Neutrophil (primary cell): Measurements from ENCODE around the gene MRS2.

ENCODE experiments used
- H3K27ac ChIP-seq: fragments of 200-600 bp; sonication (generic); 2 replicates; pipeline ENCODE4 v1.5.1; 2016; ENCODE audit warnings: mild to moderate bottlenecking, moderate library complexity
- H3K27me3 ChIP-seq: fragments of 200-600 bp; sonication (generic); 2 replicates; pipeline ENCODE4 v1.6.0; 2016; ENCODE audit warnings: mild to moderate bottlenecking
- H3K36me3 ChIP-seq: fragments of 200-600 bp; sonication (generic); 2 replicates; pipeline ENCODE4 v1.5.1; 2017
- H3K4me1 ChIP-seq, 2 experiments: fragments of 200-600 bp in 1 of 2; sonication (generic) in 1 of 2; 1 replicate in 1 of 2; 2 replicates in 1 of 2; pipeline versions ENCODE4 v1.5.1 to v1.6.1; 2013 to 2016; ENCODE audit warnings: low read depth in 1 of 2, low read length in 1 of 2, mild to moderate bottlenecking in 1 of 2, moderate library complexity in 1 of 2; ENCODE audit not compliant: control insufficient read depth in 1 of 2, insufficient read depth in 1 of 2
- H3K4me3 ChIP-seq, 2 experiments: fragments of 200-600 bp in 1 of 2; sonication (generic) in 1 of 2; 1 replicate in 1 of 2; 2 replicates in 1 of 2; pipeline ENCODE4 v1.5.1; 2013 to 2016; ENCODE audit warnings: low read depth in 1 of 2, low read length in 1 of 2, mild to moderate bottlenecking in 1 of 2, moderate library complexity in 1 of 2
- H3K9me3 ChIP-seq: fragments of 200-600 bp; sonication (generic); 2 replicates; pipeline ENCODE4 v1.5.1; 2016
- CTCF ChIP-seq: fragments of 200-600 bp; sonication (generic); IDR thresholded peaks from 2 replicates; pipeline ENCODE4 v1.5.1; 2016; ENCODE audit warnings: antibody characterized with exemption

MRS2 gene

GRCh38 chr6:24455061-24455460 is 52.3 kb downstream of the MRS2 start:
- H3K4me3 ChIP-seq: no peak overlapping the region
- H3K27me3 ChIP-seq: no peaks in the 10 kb centered on the region
- no peaks in the 10 kb centered on the region for H3K9me3 ChIP-seq
- H3K4me1 ChIP-seq: peaks cover 4 to 8% of the 10 kb centered on the region in 2 experiments
- TF ChIP-seq CTCF: no peak
- no peak overlapping the region for H3K27ac ChIP-seq
- H3K36me3 ChIP-seq: no peaks in the 10 kb centered on the region

- Histone ChIP-seq H3K4me3 (no peak overlapping the region), H3K9me3 (no peaks in the 10 kb centered on the region), H3K36me3 (no peaks in the 10 kb centered on the region), H3K27ac (no peak overlapping the region), H3K4me1 (peaks cover 4 to 8% of the 10 kb centered on the region in 2 experiments), H3K27me3 (no peaks in the 10 kb centered on the region)
- no peak for TF ChIP-seq CTCF
These were observed 55.4 kb downstream of the MRS2 start for GRCh38 chr6:24458134-24458533.

GRCh38 chr6:24458941-24459340 is 56.2 kb downstream of the MRS2 start:
- Histone ChIP-seq H3K36me3 (no peaks in the 10 kb centered on the region), H3K4me3 (no peak overlapping the region), H3K27me3 (no peaks in the 10 kb centered on the region), H3K9me3 (no peaks in the 10 kb centered on the region), H3K27ac (no peak overlapping the region), H3K4me1 (peaks cover 4 to 8% of the 10 kb centered on the region in 2 experiments)
- no peak for TF ChIP-seq CTCF

- Histone ChIP-seq H3K27ac (no peak overlapping the region), H3K4me3 (no peak overlapping the region), H3K27me3 (no peaks in the 10 kb centered on the region), H3K9me3 (no peaks in the 10 kb centered on the region), H3K36me3 (no peaks in the 10 kb centered on the region), H3K4me1 (peaks cover 4 to 8% of the 10 kb centered on the region in 2 experiments)
- TF ChIP-seq CTCF: no peak
These were observed 58.2 kb downstream of the MRS2 start for GRCh38 chr6:24460966-24461365.

- Histone ChIP-seq H3K27me3 (no peaks in the 10 kb centered on the region), H3K4me3 (no peak overlapping the region), H3K27ac (no peak overlapping the region), H3K36me3 (no peaks in the 10 kb centered on the region), H3K4me1 (no peaks in the 10 kb centered on the region), H3K9me3 (no peaks in the 10 kb centered on the region)
- no peak for TF ChIP-seq CTCF
These were observed 61.7 kb downstream of the MRS2 start for GRCh38 chr6:24464253-24465038.
